ENCODE results near the gene CD276.
A peak's percentile ranks its signal among the peaks of the same experiment; 100 is the strongest.

CD276 gene

GRCh38 chr15:73700041-73700842 is 16.1 kb downstream of the CD276 start:
- TF ChIP-seq CREB1 (IDR thresholded peaks at IDR 0.05; ENCODE audit: low read depth) (no peak), RAD21 (IDR thresholded peaks at IDR 0.05; ENCODE audit: low read depth) (peak; percentile 96)

DNA sequence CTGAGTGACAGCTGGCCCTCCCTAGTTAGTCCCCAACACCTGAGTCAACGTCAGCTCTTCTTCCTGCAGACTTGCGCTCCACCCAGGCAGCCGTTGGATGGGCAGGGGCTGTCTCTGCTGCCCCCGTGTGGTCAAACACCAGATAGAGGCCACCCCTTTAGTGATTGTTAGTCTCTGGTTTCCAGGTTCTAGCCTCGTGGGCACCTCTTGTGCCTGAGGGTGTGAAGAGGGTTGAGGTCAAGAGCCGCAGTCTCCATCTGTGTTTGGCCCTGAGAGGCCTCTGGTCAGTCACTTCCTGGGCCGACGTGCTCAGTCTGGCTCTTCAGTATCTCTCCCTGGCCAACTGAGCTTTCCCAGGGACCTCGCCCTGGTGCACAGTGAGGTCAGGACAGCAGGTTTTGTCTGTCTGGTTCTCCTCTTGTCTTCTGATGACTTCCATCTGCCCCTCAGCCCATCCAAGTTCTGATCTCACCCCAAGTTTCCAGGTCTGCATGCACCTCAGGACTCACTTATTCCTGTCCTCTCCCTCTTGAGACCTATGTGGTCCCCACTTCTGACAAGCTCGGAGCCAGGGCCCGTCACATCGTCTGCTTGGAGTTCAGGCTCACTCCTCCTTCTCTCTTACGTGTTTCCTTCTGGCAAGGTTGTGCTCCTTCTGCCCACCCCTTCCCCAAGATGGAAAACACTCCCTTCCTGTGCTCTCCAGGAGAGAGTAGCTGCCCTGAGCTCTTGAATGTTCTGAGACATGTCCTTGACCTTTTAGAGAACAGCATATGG is 20.9 kb downstream of the CD276 start:
- peak; percentile 75 for TF ChIP-seq RAD21 (IDR thresholded peaks at IDR 0.05; ENCODE audit: low read depth)
- no peak for TF ChIP-seq YY1 (IDR thresholded peaks at IDR 0.05; ENCODE audit: low read depth)
- TF ChIP-seq NFIC (IDR thresholded peaks at IDR 0.05): no peak
- TF ChIP-seq, protein P1, sequence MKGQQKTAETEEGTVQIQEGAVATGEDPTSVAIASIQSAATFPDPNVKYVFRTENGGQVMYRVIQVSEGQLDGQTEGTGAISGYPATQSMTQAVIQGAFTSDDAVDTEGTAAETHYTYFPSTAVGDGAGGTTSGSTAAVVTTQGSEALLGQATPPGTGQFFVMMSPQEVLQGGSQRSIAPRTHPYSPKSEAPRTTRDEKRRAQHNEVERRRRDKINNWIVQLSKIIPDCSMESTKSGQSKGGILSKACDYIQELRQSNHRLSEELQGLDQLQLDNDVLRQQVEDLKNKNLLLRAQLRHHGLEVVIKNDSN (IDR thresholded peaks at IDR 0.05): no peak
- no peak for TF ChIP-seq EP300 (IDR thresholded peaks at IDR 0.05; ENCODE audit: borderline replicate concordance)
- TF ChIP-seq CREB1 (IDR thresholded peaks at IDR 0.05; ENCODE audit: low read depth): no peak
- no peak for TF ChIP-seq REST (IDR thresholded peaks at IDR 0.05; ENCODE audit: low read depth)

DNA sequence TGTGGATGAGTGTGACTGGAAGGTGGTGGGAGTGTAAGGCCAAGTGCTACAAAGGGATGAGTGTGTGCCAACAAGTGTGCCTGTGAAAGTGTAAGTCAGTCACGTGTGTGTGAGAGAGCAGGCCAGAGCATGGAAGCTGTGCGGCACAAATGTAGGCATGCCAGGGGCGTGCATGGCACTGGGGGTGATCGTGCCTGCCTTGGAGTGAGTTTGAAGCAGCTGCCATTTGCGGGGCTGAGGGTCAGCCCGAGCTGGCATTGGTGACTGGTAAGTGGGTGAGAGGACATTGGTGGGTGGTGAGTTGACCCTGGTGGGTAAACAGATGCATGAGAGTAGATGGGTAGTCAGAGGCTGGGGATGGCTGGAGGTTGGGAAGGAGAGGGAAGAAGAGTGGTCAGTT is 24.5 kb downstream of the CD276 start:
- no peak for TF ChIP-seq RAD21 (IDR thresholded peaks at IDR 0.05; ENCODE audit: low read depth)
- no peak for TF ChIP-seq EGR1 (IDR thresholded peaks at IDR 0.05)
- no peak for TF ChIP-seq YY1 (IDR thresholded peaks at IDR 0.05; ENCODE audit: low read depth)
- no peak for TF ChIP-seq CREB1 (IDR thresholded peaks at IDR 0.05; ENCODE audit: low read depth)
- no peak for TF ChIP-seq TEAD4 (IDR thresholded peaks at IDR 0.05)
- TF ChIP-seq TCF12 (IDR thresholded peaks at IDR 0.05; ENCODE audit: low read depth): no peak
- TF ChIP-seq ZBTB7A (IDR thresholded peaks at IDR 0.05; ENCODE audit: low read depth): no peak
- TF ChIP-seq, protein P2, sequence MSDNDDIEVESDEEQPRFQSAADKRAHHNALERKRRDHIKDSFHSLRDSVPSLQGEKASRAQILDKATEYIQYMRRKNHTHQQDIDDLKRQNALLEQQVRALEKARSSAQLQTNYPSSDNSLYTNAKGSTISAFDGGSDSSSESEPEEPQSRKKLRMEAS (IDR thresholded peaks at IDR 0.05): no peak
- no peak for TF ChIP-seq TAF1 (IDR thresholded peaks at IDR 0.05; ENCODE audit: low read depth)
- TF ChIP-seq CEBPB (IDR thresholded peaks at IDR 0.05): no peak

GRCh38 chr15:73709241-73709640 is 25.1 kb downstream of the CD276 start:
- TF ChIP-seq, protein P1 (IDR thresholded peaks at IDR 0.05): no peak
- no peak for TF ChIP-seq ZBTB7A (IDR thresholded peaks at IDR 0.05; ENCODE audit: low read depth)
- TF ChIP-seq TAF1 (IDR thresholded peaks at IDR 0.05; ENCODE audit: low read depth): no peak
- TF ChIP-seq NFIC (IDR thresholded peaks at IDR 0.05): no peak
- TF ChIP-seq, protein P2 (IDR thresholded peaks at IDR 0.05): no peak
- no peak for TF ChIP-seq TEAD4 (IDR thresholded peaks at IDR 0.05)
- no peak for TF ChIP-seq CREB1 (IDR thresholded peaks at IDR 0.05; ENCODE audit: low read depth)
- no peak for TF ChIP-seq TCF12 (IDR thresholded peaks at IDR 0.05; ENCODE audit: low read depth)
- TF ChIP-seq EGR1 (IDR thresholded peaks at IDR 0.05): no peak
- TF ChIP-seq YY1 (IDR thresholded peaks at IDR 0.05; ENCODE audit: low read depth): no peak
- TF ChIP-seq REST (IDR thresholded peaks at IDR 0.05; ENCODE audit: low read depth): no peak
- TF ChIP-seq FOXM1 (IDR thresholded peaks at IDR 0.05; ENCODE audit: borderline replicate concordance, low read depth): no peak
- TF ChIP-seq EP300 (IDR thresholded peaks at IDR 0.05; ENCODE audit: borderline replicate concordance): no peak
- no peak for TF ChIP-seq RAD21 (IDR thresholded peaks at IDR 0.05; ENCODE audit: low read depth)
- TF ChIP-seq CEBPB (IDR thresholded peaks at IDR 0.05): no peak

DNA sequence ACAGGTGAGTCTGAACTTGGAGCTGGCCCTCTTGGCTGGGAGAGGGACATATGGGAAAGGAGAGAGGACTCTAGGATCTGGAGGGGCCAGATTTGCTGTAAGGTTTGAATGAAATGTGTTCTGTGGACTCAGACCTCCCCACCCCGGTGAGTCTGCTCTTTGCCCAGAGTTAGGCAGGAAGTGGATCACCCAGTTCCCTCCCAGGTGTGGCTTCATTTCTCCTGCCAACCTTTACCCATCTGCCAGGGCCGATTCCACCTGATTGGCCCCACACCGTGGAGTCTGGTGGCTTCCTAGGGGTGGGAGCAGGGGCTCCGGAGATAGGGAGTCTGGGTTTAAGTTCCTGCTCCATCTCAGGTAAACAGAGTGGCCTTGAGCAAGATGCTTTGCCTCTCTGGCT is 25.5 kb downstream of the CD276 start:
- TF ChIP-seq EP300 (IDR thresholded peaks at IDR 0.05; ENCODE audit: borderline replicate concordance) (no peak), EGR1 (IDR thresholded peaks at IDR 0.05) (no peak), RAD21 (IDR thresholded peaks at IDR 0.05; ENCODE audit: low read depth) (no peak)

DNA sequence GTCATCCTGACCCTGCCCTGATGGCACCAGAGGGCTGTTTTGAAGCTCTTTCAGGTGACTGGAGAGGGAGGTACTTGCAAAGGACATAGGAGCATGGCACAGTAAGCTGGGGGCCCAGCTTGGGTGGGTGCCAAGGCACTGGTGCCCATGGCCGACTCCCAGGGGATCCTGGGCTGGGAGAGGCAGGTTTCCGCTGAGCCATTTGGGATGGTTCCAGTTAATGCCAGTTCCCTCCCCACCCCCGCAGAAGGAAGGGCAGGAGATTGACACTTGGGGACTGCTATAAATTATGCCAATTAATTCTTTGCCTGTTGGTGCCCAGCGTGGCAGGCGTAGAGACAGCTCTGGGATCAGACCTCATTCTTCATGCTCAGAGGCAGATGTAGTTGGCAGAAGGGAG is 26.1 kb downstream of the CD276 start:
- TF ChIP-seq NFIC (IDR thresholded peaks at IDR 0.05) (no peak), CEBPB (IDR thresholded peaks at IDR 0.05) (no peak), EP300 (IDR thresholded peaks at IDR 0.05; ENCODE audit: borderline replicate concordance) (no peak), TEAD4 (IDR thresholded peaks at IDR 0.05) (no peak), TAF1 (IDR thresholded peaks at IDR 0.05; ENCODE audit: low read depth) (no peak), TCF12 (IDR thresholded peaks at IDR 0.05; ENCODE audit: low read depth) (no peak)
- TF ChIP-seq, protein P1 (IDR thresholded peaks at IDR 0.05): no peak
